Transverse colon (tissue), 4 donors: Measurements from ENCODE around the gene ALDH3B1. TPM values are rescaled to one million over a fixed set of nuclear protein-coding genes. Genes with fewer than 3 reads are reported as not detected.
A peak's percentile ranks its signal among the peaks of the same experiment; 100 is the strongest.

ENCODE experiments used
- DNase-seq: peaks from one replicate; pipeline ENCODE4 v3.0.0-alpha.2; 2019
- H3K27ac ChIP-seq, 4 donors: fragments of 200-600 bp; sonication (generic); 2 replicates each; pipeline ENCODE4 v1.5.1; 2016 to 2018; ENCODE audit warnings: inconsistent platforms in 4 of 4
- H3K27me3 ChIP-seq: fragments of 200-600 bp; sonication (generic); 2 replicates; pipeline ENCODE4 v1.5.1; 2017; ENCODE audit warnings: inconsistent platforms
- H3K36me3 ChIP-seq, 4 donors: fragments of 200-600 bp; sonication (generic); 2 replicates each; pipeline ENCODE4 v1.5.1; 2017 to 2019; ENCODE audit warnings: inconsistent platforms in 4 of 4
- H3K4me1 ChIP-seq, 4 donors: fragments of 200-600 bp; sonication (generic); 2 replicates each; pipeline ENCODE4 v1.5.1; 2017 to 2020; ENCODE audit warnings: inconsistent platforms in 4 of 4
- H3K4me3 ChIP-seq, 4 donors: fragments of 200-600 bp; sonication (generic); 1 replicate in 1 of 4; 2 replicates in 3 of 4; pipeline versions ENCODE4 v1.5.1 to v1.6.1; 2017 to 2019; ENCODE audit warnings: inconsistent platforms in 4 of 4
- H3K9me3 ChIP-seq, 2 donors: fragments of 200-600 bp; sonication (generic); 2 replicates each; pipeline ENCODE4 v1.5.1; 2017 to 2019; ENCODE audit warnings: inconsistent platforms in 2 of 2
- EP300 ChIP-seq: sonication (generic); formaldehyde crosslinking; IDR thresholded peaks from one replicate; pipeline ENCODE4 v1.6.1; 2017; ENCODE audit warnings: antibody characterized with exemption, low read depth
- POLR2A ChIP-seq: fragments of 450-650 bp; IDR thresholded peaks from one replicate; pipeline ENCODE4 v1.6.1; 2016; ENCODE audit warnings: antibody characterized with exemption, mild to moderate bottlenecking, moderate library complexity
- POLR2AphosphoS5 ChIP-seq, 3 donors: sonication (generic); formaldehyde crosslinking; IDR thresholded peaks; one replicate each; pipeline ENCODE4 v1.6.1; 2016; ENCODE audit warnings: antibody characterized with exemption in 3 of 3
- WGBS, 2 donors: methylation state at CpG; one replicate each; pipeline ENCODE4 v1.1.5; 2018; ENCODE audit warnings: low coverage in 1 of 2; 5-methylcytosine and 5-hydroxymethylcytosine counted together
- in situ Hi-C, 4 donors: fragments of 200-750 bp; cut with MboI; loops; one replicate each; pipeline versions ENCODE4 v1.15.0 to v1.15.1; 2017; ENCODE audit warnings: low sequenced_read_pairs in 3 of 4, low pct_ligation_motif_present in 1 of 4, low pct_unique_long_range_greater_than_20kb in 1 of 4
- intact Hi-C: fragments of 100-400 bp; cut with DNase I; formaldehyde crosslinking; loops from one replicate; pipeline ENCODE4 v1.15.1; 2023; ENCODE audit warnings: low total_unique reads
- total RNA-seq, 4 donors: library from RNA; depleted of rRNA; stranded (reverse); fragments of >200 nt; gene quantifications; one replicate each; pipeline ENCODE4 v1.1.0, GENCODE V29; 2016
- TF ChIP-seq, protein P1 (sequence below), 5 experiments: fragments of 200-600 bp in 3 of 5; fragments of 450-650 bp in 2 of 5; sonication (generic) in 3 of 5; IDR thresholded peaks; 1 replicate in 2 of 5; 2 replicates in 3 of 5; pipeline ENCODE4 v1.5.1; 2016 to 2017; ENCODE audit warnings: antibody characterized with exemption in 5 of 5, inconsistent platforms in 3 of 5, mild to moderate bottlenecking in 2 of 5, moderate library complexity in 1 of 5

Gene ALDH3B1
- total RNA-seq, 4 donors from 2014 or later = 12.1 to 14.9 (median 13.5) TPM

DNA sequence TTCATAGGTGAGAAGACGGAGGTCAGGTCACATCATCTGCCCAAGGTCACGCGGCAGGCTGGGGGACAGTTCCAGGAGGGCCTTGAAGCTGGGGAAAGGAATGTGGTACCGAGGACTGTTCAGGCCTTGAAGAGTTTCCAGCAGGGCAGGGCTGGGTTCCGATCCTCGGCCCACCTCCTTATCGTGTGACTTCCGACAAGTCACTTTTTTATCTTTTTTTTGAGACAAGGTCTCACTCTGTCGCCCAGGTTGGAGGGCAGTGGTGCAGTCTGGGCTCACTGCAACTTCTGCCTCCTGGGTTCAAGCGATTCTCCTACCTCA lies 21.0 kb downstream of the ALDH3B1 start:
- TF ChIP-seq, protein P1, sequence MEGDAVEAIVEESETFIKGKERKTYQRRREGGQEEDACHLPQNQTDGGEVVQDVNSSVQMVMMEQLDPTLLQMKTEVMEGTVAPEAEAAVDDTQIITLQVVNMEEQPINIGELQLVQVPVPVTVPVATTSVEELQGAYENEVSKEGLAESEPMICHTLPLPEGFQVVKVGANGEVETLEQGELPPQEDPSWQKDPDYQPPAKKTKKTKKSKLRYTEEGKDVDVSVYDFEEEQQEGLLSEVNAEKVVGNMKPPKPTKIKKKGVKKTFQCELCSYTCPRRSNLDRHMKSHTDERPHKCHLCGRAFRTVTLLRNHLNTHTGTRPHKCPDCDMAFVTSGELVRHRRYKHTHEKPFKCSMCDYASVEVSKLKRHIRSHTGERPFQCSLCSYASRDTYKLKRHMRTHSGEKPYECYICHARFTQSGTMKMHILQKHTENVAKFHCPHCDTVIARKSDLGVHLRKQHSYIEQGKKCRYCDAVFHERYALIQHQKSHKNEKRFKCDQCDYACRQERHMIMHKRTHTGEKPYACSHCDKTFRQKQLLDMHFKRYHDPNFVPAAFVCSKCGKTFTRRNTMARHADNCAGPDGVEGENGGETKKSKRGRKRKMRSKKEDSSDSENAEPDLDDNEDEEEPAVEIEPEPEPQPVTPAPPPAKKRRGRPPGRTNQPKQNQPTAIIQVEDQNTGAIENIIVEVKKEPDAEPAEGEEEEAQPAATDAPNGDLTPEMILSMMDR (IDR thresholded peaks at IDR 0.05) = no peak
- TF ChIP-seq POLR2AphosphoS5 (IDR thresholded peaks at IDR 0.05) (no peak), POLR2A (no peak), EP300 (no peak)
- intact Hi-C loops = loop anchor here (10.0 kb wide), 1 partner anchor 94 kb away; the partner anchor contains the start of gene CHKA
- no peak for DNase-seq
- Histone ChIP-seq H3K36me3 (no peaks in the 10 kb centered on the region), H3K27me3 (no peaks in the 10 kb centered on the region), H3K4me3 (peak overlapping the region; percentile 71 to 86 (median 80)), H3K4me1 (peaks cover 9 to 25% (median 18%) of the 10 kb centered on the region in 4 donors), H3K9me3 (no peaks in the 10 kb centered on the region), H3K27ac (peak overlapping the region; percentile 89 to 96 (median 90))
- WGBS, 2 donors = 0 to 11% methylated on average over 1 to 10 of the region's 10 CpGs
- in situ Hi-C loops = no loop called here

DNA sequence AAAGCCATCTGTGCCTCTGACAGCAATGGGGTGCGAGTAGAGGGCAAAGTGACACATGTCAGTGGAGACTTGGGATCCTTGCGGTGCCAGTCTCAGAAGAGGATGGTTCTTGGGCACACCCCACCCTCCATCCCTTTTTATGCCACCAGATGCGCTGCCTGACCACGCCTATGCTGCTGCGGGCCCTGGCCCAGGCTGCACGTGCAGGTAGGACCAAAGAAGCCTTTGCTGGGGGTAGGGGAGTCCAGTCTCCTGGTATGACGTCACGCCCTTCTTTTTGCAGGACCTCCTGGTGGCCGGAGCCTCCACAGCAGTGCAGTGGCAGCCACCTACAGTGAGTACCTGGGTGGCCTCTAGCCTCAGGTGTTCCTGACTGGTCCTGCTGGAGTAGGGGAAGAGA lies 21.9 kb downstream of the ALDH3B1 start:
- WGBS, 2 donors = 60 to 63% methylated on average over 6 to 9 of the region's 9 CpGs
- no peaks in the 10 kb centered on the region for H3K36me3 ChIP-seq
- no peak overlapping the region for H3K4me3 ChIP-seq
- DNase-seq = no peak
- TF ChIP-seq, protein P1 (IDR thresholded peaks at IDR 0.05) = no peak
- no peak for TF ChIP-seq POLR2AphosphoS5 (IDR thresholded peaks at IDR 0.05)
- no peak for TF ChIP-seq EP300
- no peak for TF ChIP-seq POLR2A
- peak overlapping the region in 1 of 4 donors; percentile 96 for H3K27ac ChIP-seq
- H3K4me1 ChIP-seq = peaks cover 9 to 32% (median 18%) of the 10 kb centered on the region in 4 donors
- no peaks in the 10 kb centered on the region for H3K27me3 ChIP-seq
- intact Hi-C loops (loop anchor here (10.0 kb wide), 1 partner anchor 93 kb away; the partner anchor contains the start of gene CHKA), in situ Hi-C loops (no loop called here)
- no peaks in the 10 kb centered on the region for H3K9me3 ChIP-seq

DNA sequence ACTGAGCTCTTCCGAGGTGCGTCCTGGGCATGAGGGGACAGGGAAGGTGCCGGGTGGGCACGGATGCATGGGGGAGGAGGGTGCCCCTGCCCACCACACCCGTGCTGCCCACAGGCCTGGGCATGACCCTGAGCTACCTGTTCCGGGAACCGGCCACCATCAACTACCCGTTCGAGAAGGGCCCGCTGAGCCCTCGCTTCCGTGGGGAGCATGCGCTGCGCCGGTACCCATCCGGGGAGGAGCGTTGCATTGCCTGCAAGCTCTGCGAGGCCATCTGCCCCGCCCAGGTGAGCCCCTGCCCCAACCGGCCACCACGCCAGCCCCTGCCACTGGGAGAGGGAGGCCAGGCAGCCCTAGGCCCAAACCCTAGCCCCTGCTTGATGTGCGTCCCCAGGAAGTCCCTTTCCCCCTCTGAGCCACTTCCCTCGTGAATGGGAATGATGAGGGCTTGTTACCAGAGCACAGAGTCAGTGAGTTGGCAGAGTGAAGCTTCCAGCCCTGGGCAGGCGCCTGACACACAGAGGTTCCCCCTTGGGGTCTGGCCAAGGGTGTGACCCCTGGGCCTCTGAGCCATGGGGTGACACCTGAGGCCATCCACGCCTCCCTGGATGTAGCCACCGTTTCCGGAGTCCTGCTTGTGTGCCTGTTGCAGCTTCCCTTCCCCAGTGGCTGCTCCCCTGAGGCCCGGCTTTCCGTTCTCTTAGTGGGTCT lies 23.0 kb downstream of the ALDH3B1 start:
- intact Hi-C loops (loop anchor here (10.0 kb wide), 1 partner anchor 92 kb away; the partner anchor contains the start of gene CHKA), in situ Hi-C loops (no loop called here)
- no peak for TF ChIP-seq POLR2AphosphoS5 (IDR thresholded peaks at IDR 0.05)
- TF ChIP-seq POLR2A = no peak
- TF ChIP-seq, protein P1 (IDR thresholded peaks at IDR 0.05) = no peak
- TF ChIP-seq EP300 = no peak
- DNase-seq = no peak
- no peak overlapping the region for H3K4me3 ChIP-seq
- H3K27me3 ChIP-seq = no peaks in the 10 kb centered on the region
- 90% methylated on average over 28 of the region's 29 CpGs; no CpG with 5 or more reads in 1 of the 2 donors for WGBS, 2 donors
- H3K27ac ChIP-seq = no peak overlapping the region
- no peaks in the 10 kb centered on the region for H3K9me3 ChIP-seq
- H3K4me1 ChIP-seq = peaks cover 12 to 43% (median 24%) of the 10 kb centered on the region in 4 donors
- H3K36me3 ChIP-seq = no peaks in the 10 kb centered on the region

DNA sequence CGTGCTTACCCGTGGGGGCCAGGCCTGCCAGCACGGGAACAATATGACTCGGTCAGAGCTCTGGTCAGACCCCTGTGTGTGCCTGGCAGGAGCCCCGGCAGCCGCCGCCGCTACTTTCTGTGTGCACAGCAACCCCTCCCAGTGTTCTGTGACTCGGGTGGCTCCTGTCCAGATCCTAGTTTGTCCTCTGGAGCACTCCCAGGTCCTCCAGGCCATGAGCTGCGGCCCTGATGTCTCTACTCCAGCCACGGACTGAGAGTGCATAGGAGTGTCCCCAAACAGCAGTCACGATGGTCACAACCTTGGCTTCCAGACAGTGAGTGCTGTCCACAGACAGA lies 23.6 kb downstream of the ALDH3B1 start:
- Histone ChIP-seq H3K4me3 (no peak overlapping the region), H3K4me1 (peaks cover 16 to 48% (median 29%) of the 10 kb centered on the region in 4 donors), H3K27me3 (no peaks in the 10 kb centered on the region), H3K9me3 (no peaks in the 10 kb centered on the region), H3K36me3 (no peaks in the 10 kb centered on the region), H3K27ac (no peak overlapping the region)
- DNase-seq = no peak
- intact Hi-C loops (loop anchor here (10.0 kb wide), 1 partner anchor 91 kb away; the partner anchor contains the start of gene CHKA), in situ Hi-C loops (no loop called here)
- 88% methylated on average over 10 of the region's 12 CpGs; no CpG with 5 or more reads in 1 of the 2 donors for WGBS, 2 donors
- TF ChIP-seq EP300 = no peak
- no peak for TF ChIP-seq POLR2AphosphoS5 (IDR thresholded peaks at IDR 0.05)
- TF ChIP-seq, protein P1 (IDR thresholded peaks at IDR 0.05) = no peak
- no peak for TF ChIP-seq POLR2A
